PC-3 (cell line): Measurements from ENCODE around the gene ZFC3H1. TPM values are rescaled to one million over a fixed set of nuclear protein-coding genes. Genes with fewer than 3 reads are reported as not detected.
A peak's percentile ranks its signal among the peaks of the same experiment; 100 is the strongest.

ENCODE experiments used
- ATAC-seq: fragments of 200-7000 bp; cut with Tn5 transposase; 2 replicates; pipeline ENCODE4 v1.9.1; 2020; ENCODE audit warnings: mild to moderate bottlenecking, moderate library complexity
- Bru-seq: library from RNA; stranded (reverse); fragments of 400-500 nt; gene quantifications from one replicate; lab custom pipeline; 2021; lab: Mats Ljungman, UMichigan
- BruChase-seq, 2 experiments: library from RNA; stranded (reverse); fragments of 400-500 nt; gene quantifications; one replicate each; lab custom pipeline; 2021; lab: Mats Ljungman, UMichigan
- BruUV-seq: library from RNA; stranded (reverse); fragments of 400-500 nt; replicated peaks from 2 replicates; lab custom pipeline; 2021; lab: Mats Ljungman, UMichigan
- CTCF ChIA-PET: fragments of 300-600 bp; sonication (Branson Sonifier 250); formaldehyde crosslinking; loops from one replicate; lab custom pipeline; 2022; ENCODE audit warnings: antibody characterized with exemption; lab: Charles Lee
- POLR2A ChIA-PET: fragments of 300-600 bp; sonication (Branson Sonifier 250); formaldehyde crosslinking; loops from one replicate; lab custom pipeline; 2022; ENCODE audit warnings: antibody characterized with exemption; ENCODE audit not compliant: unreplicated experiment; lab: Charles Lee
- DNase-seq: peaks from one replicate; pipeline ENCODE4 v3.0.0-alpha.2; 2015
- H2AFZ ChIP-seq: fragments of 300-600 bp; sonication (generic); 2 replicates; pipeline ENCODE4 v1.6.0; 2016; ENCODE audit warnings: antibody characterized with exemption, low read length
- H3F3A ChIP-seq: fragments of 300-600 bp; sonication (generic); one replicate; pipeline ENCODE4 v1.6.0; 2017; ENCODE audit warnings: antibody characterized with exemption, low read length, control low read depth, mild to moderate bottlenecking; ENCODE audit not compliant: unreplicated experiment
- H3K27ac ChIP-seq: fragments of 300-600 bp; sonication (generic); 2 replicates; pipeline ENCODE4 v1.5.1; 2016; ENCODE audit warnings: mild to moderate bottlenecking, low read length
- H3K27me3 ChIP-seq: fragments of 300-600 bp; sonication (generic); 2 replicates; pipeline ENCODE4 v1.6.1; 2016; ENCODE audit warnings: low read length, mixed read lengths
- H3K36me3 ChIP-seq: fragments of 300-600 bp; sonication (generic); 2 replicates; pipeline ENCODE4 v1.6.1; 2016; ENCODE audit warnings: low read depth, mixed run types, low read length, mixed read lengths
- H3K4me1 ChIP-seq: fragments of 300-600 bp; sonication (generic); 2 replicates; pipeline ENCODE4 v1.5.1; 2016; ENCODE audit warnings: low read length; ENCODE audit not compliant: insufficient read depth
- H3K4me2 ChIP-seq: fragments of 300-600 bp; sonication (generic); 2 replicates; pipeline ENCODE4 v1.6.0; 2016; ENCODE audit warnings: low read length
- H3K4me3 ChIP-seq: fragments of 300-600 bp; sonication (generic); 2 replicates; pipeline ENCODE4 v1.5.1; 2016; ENCODE audit warnings: mild to moderate bottlenecking, low read length, mixed read lengths
- H3K79me2 ChIP-seq: fragments of 300-600 bp; sonication (generic); 2 replicates; pipeline ENCODE4 v1.6.1; 2017; ENCODE audit warnings: low read length, mixed read lengths
- H3K9ac ChIP-seq: fragments of 300-600 bp; sonication (generic); 2 replicates; pipeline ENCODE4 v1.6.0; 2016; ENCODE audit warnings: mild to moderate bottlenecking, low read length
- H3K9me2 ChIP-seq: fragments of 300-600 bp; sonication (generic); replicated peaks from 2 replicates; pipeline ENCODE4 v1.6.1; 2016; ENCODE audit warnings: mixed run types, low read length, mixed read lengths
- H3K9me3 ChIP-seq: fragments of 300-600 bp; sonication (generic); 2 replicates; pipeline ENCODE4 v1.6.1; 2016; ENCODE audit warnings: low read length, mixed read lengths
- H4K20me1 ChIP-seq: fragments of 300-600 bp; sonication (generic); 2 replicates; pipeline ENCODE4 v1.6.1; 2016; ENCODE audit warnings: low read length, mixed read lengths
- EZH2 ChIP-seq: fragments of 300-600 bp; sonication (generic); IDR thresholded peaks from one replicate; pipeline ENCODE4 v1.6.1; 2017; ENCODE audit warnings: antibody characterized with exemption, mild to moderate bottlenecking, low read length; ENCODE audit not compliant: unreplicated experiment
- EZH2phosphoT487 ChIP-seq: fragments of 300-600 bp; sonication (generic); IDR thresholded peaks from 2 replicates; pipeline ENCODE4 v1.6.1; 2018; ENCODE audit warnings: mild to moderate bottlenecking, antibody characterized with exemption, low read length, borderline replicate concordance
- intact Hi-C: fragments of 100-400 bp; cut with micrococcal nuclease; formaldehyde crosslinking; loops from 2 replicates; pipeline ENCODE4 v1.9.0; 2023
- long read RNA-seq: library from polyadenylated mRNA; unstranded; transcript quantifications from one replicate; pipeline ENCODE4 v2.0.0, GENCODE V29; 2021; ENCODE audit not compliant: unreplicated experiment
- total RNA-seq: library from RNA; depleted of rRNA; stranded (reverse); fragments of >200 nt; gene quantifications from 2 replicates; pipeline ENCODE4 v1.2.3, GENCODE V29; 2014; rRNA removed
- TF ChIP-seq, protein P1 (sequence below): fragments of 300-600 bp; sonication (generic); conservative IDR thresholded peaks from 2 replicates; pipeline ENCODE4 v1.5.1; 2017; ENCODE audit warnings: antibody characterized with exemption, low read depth, mild to moderate bottlenecking, low read length

Gene ZFC3H1, protein sequence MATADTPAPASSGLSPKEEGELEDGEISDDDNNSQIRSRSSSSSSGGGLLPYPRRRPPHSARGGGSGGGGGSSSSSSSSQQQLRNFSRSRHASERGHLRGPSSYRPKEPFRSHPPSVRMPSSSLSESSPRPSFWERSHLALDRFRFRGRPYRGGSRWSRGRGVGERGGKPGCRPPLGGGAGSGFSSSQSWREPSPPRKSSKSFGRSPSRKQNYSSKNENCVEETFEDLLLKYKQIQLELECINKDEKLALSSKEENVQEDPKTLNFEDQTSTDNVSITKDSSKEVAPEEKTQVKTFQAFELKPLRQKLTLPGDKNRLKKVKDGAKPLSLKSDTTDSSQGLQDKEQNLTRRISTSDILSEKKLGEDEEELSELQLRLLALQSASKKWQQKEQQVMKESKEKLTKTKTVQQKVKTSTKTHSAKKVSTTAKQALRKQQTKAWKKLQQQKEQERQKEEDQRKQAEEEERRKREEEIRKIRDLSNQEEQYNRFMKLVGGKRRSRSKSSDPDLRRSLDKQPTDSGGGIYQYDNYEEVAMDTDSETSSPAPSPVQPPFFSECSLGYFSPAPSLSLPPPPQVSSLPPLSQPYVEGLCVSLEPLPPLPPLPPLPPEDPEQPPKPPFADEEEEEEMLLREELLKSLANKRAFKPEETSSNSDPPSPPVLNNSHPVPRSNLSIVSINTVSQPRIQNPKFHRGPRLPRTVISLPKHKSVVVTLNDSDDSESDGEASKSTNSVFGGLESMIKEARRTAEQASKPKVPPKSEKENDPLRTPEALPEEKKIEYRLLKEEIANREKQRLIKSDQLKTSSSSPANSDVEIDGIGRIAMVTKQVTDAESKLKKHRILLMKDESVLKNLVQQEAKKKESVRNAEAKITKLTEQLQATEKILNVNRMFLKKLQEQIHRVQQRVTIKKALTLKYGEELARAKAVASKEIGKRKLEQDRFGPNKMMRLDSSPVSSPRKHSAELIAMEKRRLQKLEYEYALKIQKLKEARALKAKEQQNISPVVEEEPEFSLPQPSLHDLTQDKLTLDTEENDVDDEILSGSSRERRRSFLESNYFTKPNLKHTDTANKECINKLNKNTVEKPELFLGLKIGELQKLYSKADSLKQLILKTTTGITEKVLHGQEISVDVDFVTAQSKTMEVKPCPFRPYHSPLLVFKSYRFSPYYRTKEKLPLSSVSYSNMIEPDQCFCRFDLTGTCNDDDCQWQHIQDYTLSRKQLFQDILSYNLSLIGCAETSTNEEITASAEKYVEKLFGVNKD (N-terminal part only)
- 13.7 and 18.5 TPM in 2 replicates for total RNA-seq
- Bru-seq, nascent RNA: percentile 94 among the genes with signal in this experiment
- percentile 86 among the genes with signal in this experiment for BruChase-seq, experiment 1, labeled RNA remaining after a 6-hour chase
- BruChase-seq, experiment 2, labeled RNA remaining after a 2-hour chase: percentile 97 among the genes with signal in this experiment
- long read RNA-seq, partial matches to known transcripts: 26 of 42 reads
- long read RNA-seq, other reads (novel, unspliced or antisense): 12 of 42 reads

DNA sequence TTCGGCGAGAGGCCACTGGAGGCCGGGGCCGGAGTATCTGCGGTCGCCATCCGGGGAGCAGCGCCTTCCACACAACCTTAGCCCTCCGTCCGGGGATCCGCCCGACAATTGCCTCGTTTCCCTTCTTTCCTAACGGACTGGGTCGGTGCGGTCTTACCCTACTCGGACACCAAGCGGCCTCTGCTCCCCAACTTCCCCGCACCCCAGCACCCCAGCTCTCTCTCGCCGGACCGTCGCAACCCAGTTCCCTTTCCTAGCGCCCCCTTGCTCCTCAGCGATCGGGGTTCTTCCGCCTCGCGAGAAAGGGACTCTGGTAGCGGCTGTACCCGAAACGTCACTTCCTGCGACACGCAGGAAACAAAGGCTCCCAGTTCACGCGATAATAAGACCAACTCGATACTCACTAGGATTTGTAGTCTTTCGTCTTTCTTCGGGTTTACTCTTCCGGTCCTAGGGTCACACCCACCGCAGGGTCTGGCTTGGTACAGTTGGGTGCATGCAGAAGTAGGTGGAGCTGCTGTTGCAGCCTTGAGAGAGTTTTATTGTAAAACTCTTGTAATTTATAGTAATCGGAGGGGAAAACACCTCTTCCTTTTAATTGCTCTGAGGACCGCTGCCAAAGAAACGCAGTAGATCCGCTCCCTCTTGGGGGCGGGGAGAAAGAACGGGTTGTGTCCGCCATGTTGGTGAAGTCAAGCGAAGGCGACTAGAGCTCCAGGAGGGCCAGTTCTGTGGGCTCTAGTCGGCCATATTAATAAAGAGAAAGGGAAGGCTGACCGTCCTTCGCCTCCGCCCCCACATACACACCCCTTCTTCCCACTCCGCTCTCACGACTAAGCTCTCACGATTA lies at the start of gene ZFC3H1, which contains the start of gene THAP2:
Gene ZFC3H1, minus strand, starts transcription at position 288 of the 850 bp plus-strand sequence. Its CDS starts 238 bp downstream, at position 50.
Gene THAP2, plus strand, starts transcription at position 741 of the 850 bp plus-strand sequence. CDS start 209 bp downstream, outside the sequence.
- Histone ChIP-seq H3K27ac (peak within 1 kb of the TSS; percentile 87), H3K79me2 (peaks cover 70% of the 10 kb centered on the region), H3K9me2 (no peaks in the 10 kb centered on the region), H3F3A (no peaks in the 10 kb centered on the region), H3K9me3 (no peaks in the 10 kb centered on the region), H3K36me3 (peaks cover 20% of the 10 kb centered on the region), H3K4me1 (peaks cover 18% of the 10 kb centered on the region), H3K4me2 (peak within 1 kb of the TSS; percentile 97), H3K27me3 (no peaks in the 10 kb centered on the region), H3K9ac (peak within 1 kb of the TSS; percentile 95), H2AFZ (peak within 1 kb of the TSS; percentile 94), H4K20me1 (peaks cover 18% of the 10 kb centered on the region), H3K4me3 (peak within 1 kb of the TSS; percentile 95)
- POLR2A ChIA-PET: interaction anchor here (0.6 to 0.8 kb wide), 5 partner anchors 11 to 633 kb away, joined by 3 to 8 read pairs (median 4); no protein-coding TSS in a partner anchor
- DNase-seq (peak; percentile 99), ATAC-seq (peak; percentile 87)
- CTCF ChIA-PET: interaction anchor here (0.6 to 1.5 kb wide), 3 partner anchors 22 to 83 kb away, joined by 3 to 6 read pairs (median 5); partner anchors contain the start of gene TMEM19
- intact Hi-C loops: loop anchor here (1.0 to 2.0 kb wide), 3 partner anchors 23 to 91 kb away; partner anchors contain the start of genes RAB21 and TMEM19
- TF ChIP-seq, protein P1, sequence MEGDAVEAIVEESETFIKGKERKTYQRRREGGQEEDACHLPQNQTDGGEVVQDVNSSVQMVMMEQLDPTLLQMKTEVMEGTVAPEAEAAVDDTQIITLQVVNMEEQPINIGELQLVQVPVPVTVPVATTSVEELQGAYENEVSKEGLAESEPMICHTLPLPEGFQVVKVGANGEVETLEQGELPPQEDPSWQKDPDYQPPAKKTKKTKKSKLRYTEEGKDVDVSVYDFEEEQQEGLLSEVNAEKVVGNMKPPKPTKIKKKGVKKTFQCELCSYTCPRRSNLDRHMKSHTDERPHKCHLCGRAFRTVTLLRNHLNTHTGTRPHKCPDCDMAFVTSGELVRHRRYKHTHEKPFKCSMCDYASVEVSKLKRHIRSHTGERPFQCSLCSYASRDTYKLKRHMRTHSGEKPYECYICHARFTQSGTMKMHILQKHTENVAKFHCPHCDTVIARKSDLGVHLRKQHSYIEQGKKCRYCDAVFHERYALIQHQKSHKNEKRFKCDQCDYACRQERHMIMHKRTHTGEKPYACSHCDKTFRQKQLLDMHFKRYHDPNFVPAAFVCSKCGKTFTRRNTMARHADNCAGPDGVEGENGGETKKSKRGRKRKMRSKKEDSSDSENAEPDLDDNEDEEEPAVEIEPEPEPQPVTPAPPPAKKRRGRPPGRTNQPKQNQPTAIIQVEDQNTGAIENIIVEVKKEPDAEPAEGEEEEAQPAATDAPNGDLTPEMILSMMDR: peak; percentile 48
- no peak for TF ChIP-seq EZH2phosphoT487
- no peak for TF ChIP-seq EZH2
- BruUV-seq: no TSS peak
